Caki2 (cell line): Measurements from ENCODE around the gene WNT16. TPM values are rescaled to one million over a fixed set of nuclear protein-coding genes. Genes with fewer than 3 reads are reported as not detected.

Source experiments
- DNase-seq: peaks from one replicate; pipeline ENCODE4 v3.0.0-alpha.2; 2015; ENCODE audit warnings: low read depth
- in situ Hi-C: cut with HindIII; loops from 2 replicates; pipeline ENCODE4 v1.10.0; 2016; ENCODE audit warnings: low sequenced_read_pairs, low pct_unique_long_range_greater_than_20kb, mixed read lengths
- total RNA-seq: library from RNA; depleted of rRNA; stranded (reverse); fragments of >200 nt; shearing (Covaris generic); gene quantifications from 2 replicates; pipeline ENCODE4 v1.2.3, GENCODE V29; 2014; ENCODE audit warnings: low replicate concordance; rRNA removed

The WNT16 gene
- total RNA-seq, 1 experiment from 2014 or later, result not detected

DNA sequence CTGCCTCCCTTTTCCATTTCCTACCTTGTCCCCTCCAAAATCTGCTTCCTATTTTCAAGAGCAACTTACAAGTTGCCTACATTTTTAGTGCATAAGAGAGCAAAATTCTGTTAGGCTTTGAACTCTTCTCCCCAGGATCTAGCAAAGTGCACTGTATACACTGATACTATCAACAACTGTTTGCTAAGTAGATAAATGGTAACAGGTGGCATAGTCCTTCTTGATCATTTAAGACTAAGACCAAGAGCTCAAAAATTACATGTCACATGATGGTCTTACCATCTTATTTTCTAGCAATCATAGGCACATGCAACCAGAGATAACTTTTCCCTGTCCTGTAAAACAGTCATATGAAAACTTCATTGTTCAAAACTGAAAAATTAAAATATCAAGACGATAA, 51.1 kb downstream of the WNT16 start:
- no peak for DNase-seq
- in situ Hi-C loops, result no loop called here

GRCh38 chr7:121382473-121382872, 53.7 kb downstream of the WNT16 start:
- in situ Hi-C loops, result no loop called here
- DNase-seq, result no peak

GRCh38 chr7:121383235-121383910, 54.6 kb downstream of the WNT16 start:
- DNase-seq, result no peak
- in situ Hi-C loops, result no loop called here

GRCh38 chr7:121384265-121384664, 55.5 kb downstream of the WNT16 start:
- in situ Hi-C loops, result no loop called here
- DNase-seq, result no peak

DNA sequence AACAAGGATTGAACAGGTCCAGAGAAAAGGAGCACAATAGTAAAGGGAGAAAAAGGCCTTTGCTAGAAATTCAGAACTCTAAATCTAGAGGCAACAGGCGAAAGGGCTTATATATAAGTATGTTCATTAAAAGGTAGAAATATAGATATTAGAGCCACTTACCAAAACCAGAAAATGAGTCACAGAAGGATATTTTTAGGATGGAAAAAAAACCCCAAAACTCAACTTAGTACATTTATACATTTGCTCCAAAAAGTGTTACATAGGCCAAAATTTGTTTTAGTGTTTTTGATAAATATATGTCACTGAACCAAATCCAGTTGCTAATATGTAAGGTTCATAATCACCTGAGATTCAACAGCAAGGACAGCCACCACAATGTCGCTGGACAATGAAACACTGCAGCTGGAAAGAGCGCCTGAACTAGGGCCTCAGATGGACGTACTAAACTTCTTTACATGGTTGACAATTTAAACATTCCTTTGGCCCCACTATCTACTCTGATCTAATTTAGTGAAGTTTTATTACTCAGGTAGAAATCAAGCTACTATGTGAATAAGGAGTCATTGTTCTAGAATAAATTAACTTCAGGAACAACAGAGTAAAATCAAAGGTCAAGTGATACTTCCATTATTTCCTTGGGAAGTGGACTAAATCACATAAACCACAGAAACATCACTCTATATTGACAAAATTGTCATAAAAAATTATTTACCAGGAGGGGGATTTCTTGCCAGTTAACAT, 56.4 kb downstream of the WNT16 start:
- in situ Hi-C loops, result no loop called here
- no peak for DNase-seq

DNA sequence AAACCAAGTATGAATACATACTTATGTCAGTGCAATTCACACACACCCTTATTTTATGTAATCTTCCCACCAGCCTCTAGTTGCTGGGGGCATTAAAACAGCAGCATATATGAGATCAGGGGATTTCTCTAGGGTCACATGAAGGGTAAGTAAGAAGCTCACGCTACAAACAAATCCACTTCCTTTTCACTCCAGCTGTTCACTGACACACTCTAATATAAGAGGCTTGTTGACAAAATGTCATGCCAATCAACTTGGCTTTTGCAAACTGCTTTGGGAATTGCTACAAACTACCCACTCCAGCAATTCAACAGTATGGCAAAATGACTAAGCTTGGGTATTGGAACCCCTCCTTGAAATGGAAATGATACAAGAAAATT, 57.0 kb downstream of the WNT16 start:
- no peak for DNase-seq

GRCh38 chr7:121388950-121389349, 60.1 kb downstream of the WNT16 start:
- no peak for DNase-seq
- in situ Hi-C loops, result no loop called here

More for the DNA sequence above, 57.0 kb downstream of the WNT16 start:
- in situ Hi-C loops, result no loop called here

- no peak for DNase-seq
- in situ Hi-C loops, result no loop called here
These were observed 61.3 kb downstream of the WNT16 start for GRCh38 chr7:121390109-121390508.

DNA sequence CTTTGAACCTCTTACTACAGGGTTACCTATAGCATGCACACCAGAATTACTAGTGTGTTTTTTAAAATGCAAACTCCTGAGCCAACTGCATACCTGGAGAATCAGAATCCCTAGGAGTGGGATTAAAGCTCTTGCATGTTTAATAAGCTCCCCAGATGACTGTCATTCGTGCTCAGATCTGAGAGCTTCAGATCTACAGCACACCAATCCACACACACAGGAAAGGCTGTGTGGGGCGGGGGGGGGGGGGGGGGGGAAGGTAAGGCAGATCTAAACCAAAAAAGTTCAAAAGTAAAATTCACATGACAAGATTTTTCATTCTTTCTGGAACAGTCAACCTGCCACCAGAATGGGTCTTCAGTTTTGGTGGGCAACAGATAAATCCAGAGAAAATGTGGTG, 61.8 kb downstream of the WNT16 start:
- in situ Hi-C loops, result no loop called here
- DNase-seq, result no peak

Other genes with a start within 250 kb of the WNT16 start
- gene FAM3C, start 67.3 kb downstream of the WNT16 start, total RNA-seq, result 43.2 and 46.2 TPM in 2 replicates